Keratinocyte (primary cell): ENCODE results near the gene SLC12A5. TPM values are rescaled to one million over a fixed set of nuclear protein-coding genes. Genes with fewer than 3 reads are reported as not detected.

ENCODE experiments used
- DNase-seq: peaks from one replicate; pipeline ENCODE4 v3.0.0-alpha.2; 2011; ENCODE audit warnings: low read depth, missing footprints, low spot score
- FAIRE-seq: peaks from 2 replicates; lab custom pipeline; 2011; peaks lifted over from hg19 to GRCh38; lab: Jason Lieb, UNC
- H2AFZ ChIP-seq: 2 replicates; pipeline ENCODE4 v1.6.0; 2012; ENCODE audit warnings: low read length, control low read depth, inconsistent platforms; ENCODE audit not compliant: control insufficient read depth
- H3K27ac ChIP-seq: 2 replicates; pipeline ENCODE4 v1.5.1; 2011; ENCODE audit warnings: low read length; ENCODE audit not compliant: control insufficient read depth, insufficient read depth
- H3K27me3 ChIP-seq: 3 replicates; pipeline ENCODE4 v1.6.0; 2011; ENCODE audit warnings: low read length; ENCODE audit not compliant: control insufficient read depth, insufficient read depth; ENCODE audit errors: extremely low read depth
- H3K36me3 ChIP-seq, 2 experiments: 2 replicates in 1 of 2; 3 replicates in 1 of 2; pipeline ENCODE4 v1.5.1; 2011; ENCODE audit warnings: low read length in 2 of 2, mild to moderate bottlenecking in 1 of 2; ENCODE audit not compliant: control insufficient read depth in 2 of 2, insufficient read depth in 2 of 2; ENCODE audit errors: extremely low read depth in 1 of 2
- H3K4me1 ChIP-seq: 3 replicates; pipeline ENCODE4 v1.5.1; 2011; ENCODE audit warnings: low read length; ENCODE audit not compliant: control insufficient read depth, insufficient read depth; ENCODE audit errors: extremely low read depth
- H3K4me2 ChIP-seq: 3 replicates; pipeline ENCODE4 v1.6.0; 2011; ENCODE audit warnings: low read depth, low read length; ENCODE audit not compliant: control insufficient read depth, insufficient read depth; ENCODE audit errors: extremely low read depth
- H3K4me3 ChIP-seq, 3 experiments: fragments of 200-600 bp in 1 of 3; sonication (generic) in 1 of 3; 2 replicates in 2 of 3; 3 replicates in 1 of 3; pipeline ENCODE4 v1.5.1; 2011 to 2016; ENCODE audit warnings: low read length in 3 of 3, mild to moderate bottlenecking in 3 of 3, control low read depth in 2 of 3, inconsistent platforms in 1 of 3, low read depth in 1 of 3, mixed read lengths in 1 of 3, mixed run types in 1 of 3, moderate library complexity in 1 of 3; ENCODE audit not compliant: control insufficient read depth in 2 of 3, insufficient read depth in 2 of 3; ENCODE audit errors: extremely low read depth in 1 of 3
- H3K79me2 ChIP-seq: 2 replicates; pipeline ENCODE4 v1.6.0; 2012; ENCODE audit warnings: low read length; ENCODE audit not compliant: control insufficient read depth, insufficient read depth
- H3K9ac ChIP-seq: 3 replicates; pipeline ENCODE4 v1.6.0; 2011; ENCODE audit warnings: low read length; ENCODE audit not compliant: control insufficient read depth, insufficient read depth; ENCODE audit errors: extremely low read depth
- H3K9me1 ChIP-seq: 3 replicates; pipeline ENCODE4 v1.6.0; 2011; ENCODE audit warnings: low read length; ENCODE audit not compliant: control insufficient read depth, insufficient read depth; ENCODE audit errors: extremely low read depth
- H3K9me3 ChIP-seq: 2 replicates; pipeline ENCODE4 v1.5.1; 2012; ENCODE audit warnings: low read depth, low read length; ENCODE audit not compliant: control insufficient read depth
- H4K20me1 ChIP-seq: 3 replicates; pipeline ENCODE4 v1.6.0; 2011; ENCODE audit warnings: low read length; ENCODE audit not compliant: control insufficient read depth, insufficient read depth; ENCODE audit errors: extremely low read depth
- EZH2 ChIP-seq: IDR thresholded peaks from one replicate; pipeline ENCODE4 v1.6.1; 2012; ENCODE audit warnings: inconsistent platforms, mild to moderate bottlenecking, low read length, moderate library complexity
- dilution Hi-C: fragments of 300-500 bp; cut with MboI; formaldehyde crosslinking; loops from one replicate; pipeline ENCODE4 v1.7.0; 2020; ENCODE audit warnings: low sequenced_read_pairs; ENCODE audit not compliant: extremely low pct_ligation_motif_present
- polyA plus RNA-seq, 5 experiments: library from polyadenylated mRNA; depleted of rRNA in 3 of 5; stranded (reverse) in 3 of 5; stranded (forward) in 1 of 5; unstranded in 1 of 5; fragments of >200 nt; gene quantifications; 1 replicate in 1 of 5; 2 replicates in 3 of 5; 3 replicates in 1 of 5; pipeline versions ENCODE4 v1.2.1 to v1.2.3, GENCODE V29; 2011 to 2012; ENCODE audit warnings: missing spikeins in 2 of 5, low read depth in 1 of 5, low replicate concordance in 1 of 5
- TF ChIP-seq, protein P1 (sequence below), 3 experiments: IDR thresholded peaks in 1 of 3; conservative IDR thresholded peaks in 1 of 3; optimal IDR thresholded peaks in 1 of 3; 2 replicates in 2 of 3; 3 replicates in 1 of 3; pipeline versions ENCODE3 to v1.5.1; 2011; ENCODE audit warnings: low read length in 3 of 3, mild to moderate bottlenecking in 3 of 3, moderate library complexity in 2 of 3, control low read depth in 1 of 3, inconsistent platforms in 1 of 3; ENCODE audit not compliant: insufficient read depth in 2 of 3; ENCODE audit errors: extremely low read depth in 1 of 3

SLC12A5 gene
- polyA plus RNA-seq, 1 donor (not counting 4 experiments of a cell fraction or from before 2014, with no cell fraction given): not detected

DNA sequence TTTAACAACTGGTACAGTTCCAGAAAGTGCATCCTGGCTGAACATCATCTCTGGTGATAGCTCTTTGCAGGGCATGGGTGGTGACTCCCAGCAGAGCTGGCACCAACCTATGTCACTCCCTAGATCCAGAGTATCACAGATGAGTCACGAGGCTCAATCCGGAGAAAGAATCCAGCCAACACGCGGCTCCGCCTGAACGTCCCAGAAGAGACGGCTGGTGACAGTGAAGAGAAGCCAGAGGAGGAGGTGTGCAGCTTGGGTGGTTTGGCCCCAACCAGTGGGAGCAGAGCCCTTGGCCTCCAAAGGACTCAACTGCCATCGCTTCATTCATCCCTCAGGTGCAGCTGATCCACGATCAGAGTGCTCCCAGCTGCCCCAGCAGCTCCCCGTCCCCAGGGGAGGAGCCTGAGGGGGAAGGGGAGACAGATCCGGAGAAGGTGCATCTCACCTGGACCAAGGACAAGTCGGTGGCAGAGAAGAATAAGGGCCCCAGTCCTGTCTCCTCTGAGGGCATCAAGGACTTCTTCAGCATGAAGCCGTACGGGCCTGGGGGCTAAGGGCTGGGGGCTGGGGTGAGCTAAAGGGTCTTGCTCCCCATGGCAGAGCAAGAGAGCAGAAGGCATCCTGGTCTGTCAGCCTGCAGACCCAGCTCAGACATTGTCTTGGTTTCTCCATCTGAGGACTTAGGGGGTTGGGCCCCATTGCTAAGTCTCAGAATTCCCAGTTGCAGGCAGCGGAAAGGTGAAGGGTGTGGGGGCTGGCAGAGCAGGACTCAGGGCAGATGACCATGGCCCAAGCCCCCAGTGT, 27.2 kb downstream of the SLC12A5 start:
- DNase-seq (no peak), FAIRE-seq (no peak)
- H3K27me3 ChIP-seq: peaks cover 37% of the 10 kb centered on the region
- H3K9me1 ChIP-seq: peaks cover 2% of the 10 kb centered on the region
- H3K4me2 ChIP-seq: no peak overlapping the region
- no peaks in the 10 kb centered on the region for H3K4me1 ChIP-seq
- dilution Hi-C loops: no loop called here
- peaks cover 6% of the 10 kb centered on the region for H4K20me1 ChIP-seq
- no peak overlapping the region for H3K9ac ChIP-seq
- TF ChIP-seq, protein P1, sequence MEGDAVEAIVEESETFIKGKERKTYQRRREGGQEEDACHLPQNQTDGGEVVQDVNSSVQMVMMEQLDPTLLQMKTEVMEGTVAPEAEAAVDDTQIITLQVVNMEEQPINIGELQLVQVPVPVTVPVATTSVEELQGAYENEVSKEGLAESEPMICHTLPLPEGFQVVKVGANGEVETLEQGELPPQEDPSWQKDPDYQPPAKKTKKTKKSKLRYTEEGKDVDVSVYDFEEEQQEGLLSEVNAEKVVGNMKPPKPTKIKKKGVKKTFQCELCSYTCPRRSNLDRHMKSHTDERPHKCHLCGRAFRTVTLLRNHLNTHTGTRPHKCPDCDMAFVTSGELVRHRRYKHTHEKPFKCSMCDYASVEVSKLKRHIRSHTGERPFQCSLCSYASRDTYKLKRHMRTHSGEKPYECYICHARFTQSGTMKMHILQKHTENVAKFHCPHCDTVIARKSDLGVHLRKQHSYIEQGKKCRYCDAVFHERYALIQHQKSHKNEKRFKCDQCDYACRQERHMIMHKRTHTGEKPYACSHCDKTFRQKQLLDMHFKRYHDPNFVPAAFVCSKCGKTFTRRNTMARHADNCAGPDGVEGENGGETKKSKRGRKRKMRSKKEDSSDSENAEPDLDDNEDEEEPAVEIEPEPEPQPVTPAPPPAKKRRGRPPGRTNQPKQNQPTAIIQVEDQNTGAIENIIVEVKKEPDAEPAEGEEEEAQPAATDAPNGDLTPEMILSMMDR (optimal IDR thresholded peaks at IDR 0.05 in 1 of 3, IDR thresholded peaks at IDR 0.05 in 1 of 3, conservative IDR thresholded peaks at IDR 0.05 in 1 of 3; ENCODE audit: extremely low read depth in 1 of 3, insufficient read depth in 2 of 3, low read length in 3 of 3): no peak
- TF ChIP-seq EZH2: no peak
- H3K36me3 ChIP-seq: peaks cover 3% of the 10 kb centered on the region in 2 experiments
- H3K9me3 ChIP-seq: no peaks in the 10 kb centered on the region
- H3K79me2 ChIP-seq: no peaks in the 10 kb centered on the region
- H3K27ac ChIP-seq: no peak overlapping the region
- no peak overlapping the region for H2AFZ ChIP-seq
- no peak overlapping the region for H3K4me3 ChIP-seq

DNA sequence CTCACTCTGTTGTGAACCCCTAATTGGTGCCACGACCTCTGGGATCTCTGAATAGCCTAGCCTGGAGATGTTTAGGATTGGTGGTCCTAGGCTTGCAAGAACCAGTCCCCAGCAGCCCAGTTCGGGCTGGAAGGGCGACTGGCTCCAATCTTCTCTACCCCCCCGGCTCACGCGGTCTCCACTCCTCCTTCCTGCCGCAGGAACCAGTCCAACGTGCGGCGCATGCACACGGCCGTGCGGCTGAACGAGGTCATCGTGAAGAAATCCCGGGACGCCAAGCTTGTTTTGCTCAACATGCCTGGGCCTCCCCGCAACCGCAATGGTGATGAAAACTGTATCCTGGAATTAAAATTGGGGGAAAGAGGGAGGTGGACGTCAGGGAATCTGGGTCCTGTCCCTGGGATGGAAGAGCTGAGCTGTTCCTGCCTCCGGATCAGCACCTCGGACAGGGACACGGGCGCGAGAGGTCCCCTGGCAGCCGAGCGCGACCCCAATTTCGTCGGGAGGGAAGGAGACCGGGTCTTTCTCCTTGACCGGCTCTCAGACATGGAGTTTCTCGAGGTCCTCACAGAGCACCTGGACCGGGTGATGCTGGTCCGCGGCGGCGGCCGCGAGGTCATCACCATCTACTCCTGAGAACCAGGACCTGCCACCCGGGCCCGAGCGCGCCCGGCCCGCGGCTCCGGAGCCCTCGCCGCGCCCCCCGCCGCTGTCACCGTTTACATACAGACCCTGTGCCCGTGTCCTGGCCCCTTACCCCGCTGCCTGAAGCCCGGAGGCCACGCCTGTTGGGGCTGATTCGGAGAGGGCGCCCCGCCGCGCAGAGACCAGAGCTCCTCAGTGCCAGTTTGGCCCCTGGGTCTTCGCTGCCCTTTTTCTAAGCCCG, 28.2 kb downstream of the SLC12A5 start:
- Histone ChIP-seq H2AFZ (no peak overlapping the region), H3K9me1 (peaks cover 2% of the 10 kb centered on the region), H3K79me2 (no peaks in the 10 kb centered on the region), H3K4me3 (no peak overlapping the region), H3K36me3 (peaks cover 8% of the 10 kb centered on the region in 2 experiments), H3K27me3 (peaks cover 37% of the 10 kb centered on the region), H3K9me3 (no peaks in the 10 kb centered on the region), H4K20me1 (peaks cover 6% of the 10 kb centered on the region), H3K4me1 (no peaks in the 10 kb centered on the region), H3K4me2 (no peak overlapping the region), H3K27ac (no peak overlapping the region), H3K9ac (no peak overlapping the region)
- TF ChIP-seq, protein P1 (optimal IDR thresholded peaks at IDR 0.05 in 1 of 3, IDR thresholded peaks at IDR 0.05 in 1 of 3, conservative IDR thresholded peaks at IDR 0.05 in 1 of 3; ENCODE audit: extremely low read depth in 1 of 3, insufficient read depth in 2 of 3, low read length in 3 of 3): no peak
- no peak for TF ChIP-seq EZH2
- FAIRE-seq (no peak), DNase-seq (no peak)
- dilution Hi-C loops: no loop called here
